OCI-LY1 (cell line): ENCODE data around the gene MACROD2.

Experiments
- H2AFZ ChIP-seq: fragments of 200-600 bp; sonication (generic), shearing (Covaris generic); 2 replicates; pipeline ENCODE4 v1.6.0; 2014; ENCODE audit warnings: antibody characterized with exemption, mild to moderate bottlenecking, low read length
- H3F3A ChIP-seq: fragments of 200-600 bp; sonication (generic), shearing (Covaris generic); 2 replicates; pipeline ENCODE4 v1.6.0; 2014; ENCODE audit warnings: mild to moderate bottlenecking, antibody characterized with exemption, low read length, moderate library complexity; ENCODE audit not compliant: insufficient read depth
- H3K27ac ChIP-seq: fragments of 200-600 bp; sonication (generic); 2 replicates; pipeline ENCODE4 v1.5.1; 2014; ENCODE audit warnings: low read length, mixed run types, mild to moderate bottlenecking, low read depth; ENCODE audit not compliant: poor library complexity, severe bottlenecking
- H3K27me3 ChIP-seq: fragments of 200-600 bp; sonication (generic); 2 replicates; pipeline ENCODE4 v1.6.0; 2014; ENCODE audit warnings: antibody characterized with exemption, mild to moderate bottlenecking, low read length, moderate library complexity; ENCODE audit not compliant: insufficient read depth
- H3K36me3 ChIP-seq: fragments of 200-600 bp; sonication (generic); 2 replicates; pipeline ENCODE4 v1.6.1; 2014; ENCODE audit warnings: mild to moderate bottlenecking, antibody characterized with exemption, low read length, moderate library complexity, mixed read lengths; ENCODE audit not compliant: insufficient read depth
- H3K4me1 ChIP-seq: fragments of 200-600 bp; sonication (generic); 2 replicates; pipeline ENCODE4 v1.5.1; 2014; ENCODE audit warnings: mild to moderate bottlenecking, low read length, moderate library complexity; ENCODE audit not compliant: insufficient read depth, severe bottlenecking
- H3K4me2 ChIP-seq: fragments of 200-600 bp; sonication (generic), shearing (Covaris generic); 2 replicates; pipeline ENCODE4 v1.6.1; 2014; ENCODE audit warnings: low read length
- H3K4me3 ChIP-seq: fragments of 200-600 bp; sonication (generic); 2 replicates; pipeline ENCODE4 v1.5.1; 2014; ENCODE audit warnings: low read length, low read depth, mild to moderate bottlenecking, mixed read lengths; ENCODE audit not compliant: poor library complexity, severe bottlenecking
- H3K79me2 ChIP-seq: fragments of 200-600 bp; shearing (Covaris generic); 2 replicates; pipeline ENCODE4 v1.6.1; 2016; ENCODE audit warnings: mixed run types, low read length, mixed read lengths; ENCODE audit not compliant: insufficient read depth
- H3K9ac ChIP-seq: fragments of 200-600 bp; sonication (generic), shearing (Covaris generic); 2 replicates; pipeline ENCODE4 v1.6.1; 2014; ENCODE audit warnings: mild to moderate bottlenecking, low read length, mixed read lengths
- H3K9me2 ChIP-seq: fragments of 200-600 bp; sonication (generic), shearing (Covaris generic); 2 replicates; pipeline ENCODE4 v1.6.1; 2014; ENCODE audit warnings: low read depth, mild to moderate bottlenecking, low read length, mixed read lengths
- H3K9me3 ChIP-seq: fragments of 200-600 bp; shearing (Covaris generic); 2 replicates; pipeline ENCODE4 v1.6.1; 2014; ENCODE audit warnings: low read length, mixed read lengths
- H4K20me1 ChIP-seq: fragments of 200-600 bp; sonication (generic), shearing (Covaris generic); 2 replicates; pipeline ENCODE4 v1.6.0; 2016; ENCODE audit warnings: mild to moderate bottlenecking, low read length; ENCODE audit not compliant: insufficient read depth
- EZH2 ChIP-seq: fragments of 200-600 bp; sonication (generic), shearing (Covaris generic); IDR thresholded peaks from 2 replicates; pipeline ENCODE4 v1.8.0; 2017; ENCODE audit warnings: borderline replicate concordance, mixed run types, mild to moderate bottlenecking, antibody characterized with exemption, low read length, moderate library complexity, mixed read lengths
- TF ChIP-seq, protein P1 (sequence below): fragments of 200-600 bp; sonication (generic), shearing (Covaris generic); IDR thresholded peaks from 2 replicates; pipeline ENCODE4 v1.5.1; 2017; ENCODE audit warnings: mild to moderate bottlenecking, antibody characterized with exemption, low read length, moderate library complexity, mixed read lengths

MACROD2 gene

GRCh38 chr20:15222502-15223330 is 1227.4 kb downstream of the MACROD2 start:
- Histone ChIP-seq H3K9me3 (no peaks in the 10 kb centered on the region), H3K36me3 (no peaks in the 10 kb centered on the region), H3K4me3 (no peak overlapping the region), H2AFZ (no peak overlapping the region), H3K4me2 (no peak overlapping the region), H3K27me3 (no peaks in the 10 kb centered on the region), H3K9me2 (no peaks in the 10 kb centered on the region), H3F3A (no peaks in the 10 kb centered on the region), H3K79me2 (no peaks in the 10 kb centered on the region), H3K27ac (no peak overlapping the region), H4K20me1 (no peaks in the 10 kb centered on the region), H3K4me1 (no peaks in the 10 kb centered on the region), H3K9ac (no peak overlapping the region)
- TF ChIP-seq, protein P1, sequence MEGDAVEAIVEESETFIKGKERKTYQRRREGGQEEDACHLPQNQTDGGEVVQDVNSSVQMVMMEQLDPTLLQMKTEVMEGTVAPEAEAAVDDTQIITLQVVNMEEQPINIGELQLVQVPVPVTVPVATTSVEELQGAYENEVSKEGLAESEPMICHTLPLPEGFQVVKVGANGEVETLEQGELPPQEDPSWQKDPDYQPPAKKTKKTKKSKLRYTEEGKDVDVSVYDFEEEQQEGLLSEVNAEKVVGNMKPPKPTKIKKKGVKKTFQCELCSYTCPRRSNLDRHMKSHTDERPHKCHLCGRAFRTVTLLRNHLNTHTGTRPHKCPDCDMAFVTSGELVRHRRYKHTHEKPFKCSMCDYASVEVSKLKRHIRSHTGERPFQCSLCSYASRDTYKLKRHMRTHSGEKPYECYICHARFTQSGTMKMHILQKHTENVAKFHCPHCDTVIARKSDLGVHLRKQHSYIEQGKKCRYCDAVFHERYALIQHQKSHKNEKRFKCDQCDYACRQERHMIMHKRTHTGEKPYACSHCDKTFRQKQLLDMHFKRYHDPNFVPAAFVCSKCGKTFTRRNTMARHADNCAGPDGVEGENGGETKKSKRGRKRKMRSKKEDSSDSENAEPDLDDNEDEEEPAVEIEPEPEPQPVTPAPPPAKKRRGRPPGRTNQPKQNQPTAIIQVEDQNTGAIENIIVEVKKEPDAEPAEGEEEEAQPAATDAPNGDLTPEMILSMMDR: no peak
- no peak for TF ChIP-seq EZH2

GRCh38 chr20:15224199-15224598 is 1228.9 kb downstream of the MACROD2 start:
- H3K27me3 ChIP-seq: no peaks in the 10 kb centered on the region
- no peaks in the 10 kb centered on the region for H3K79me2 ChIP-seq
- no peaks in the 10 kb centered on the region for H4K20me1 ChIP-seq
- no peaks in the 10 kb centered on the region for H3K9me3 ChIP-seq
- H3K9me2 ChIP-seq: no peaks in the 10 kb centered on the region
- no peak overlapping the region for H3K9ac ChIP-seq
- no peak overlapping the region for H3K4me3 ChIP-seq
- no peaks in the 10 kb centered on the region for H3K4me1 ChIP-seq
- no peaks in the 10 kb centered on the region for H3K36me3 ChIP-seq
- no peak overlapping the region for H3K27ac ChIP-seq
- no peak overlapping the region for H3K4me2 ChIP-seq
- H2AFZ ChIP-seq: no peak overlapping the region
- TF ChIP-seq EZH2: no peak
- TF ChIP-seq, protein P1: no peak
- H3F3A ChIP-seq: no peaks in the 10 kb centered on the region

- H3K4me3 ChIP-seq: no peak overlapping the region
- H3K36me3 ChIP-seq: no peaks in the 10 kb centered on the region
- H3K79me2 ChIP-seq: no peaks in the 10 kb centered on the region
- no peak for TF ChIP-seq EZH2
- TF ChIP-seq, protein P1: no peak
- H3K4me2 ChIP-seq: no peak overlapping the region
- H4K20me1 ChIP-seq: no peaks in the 10 kb centered on the region
- H3F3A ChIP-seq: no peaks in the 10 kb centered on the region
- no peak overlapping the region for H3K27ac ChIP-seq
- no peak overlapping the region for H3K9ac ChIP-seq
- no peaks in the 10 kb centered on the region for H3K4me1 ChIP-seq
- H2AFZ ChIP-seq: no peak overlapping the region
- no peaks in the 10 kb centered on the region for H3K27me3 ChIP-seq
- no peaks in the 10 kb centered on the region for H3K9me2 ChIP-seq
- no peaks in the 10 kb centered on the region for H3K9me3 ChIP-seq
Observed at GRCh38 chr20:15227102-15227501, 1231.8 kb downstream of the MACROD2 start.
